COLO829 (cell line): ENCODE data around the gene TRAPPC5.

Experiments
- DNase-seq: peaks from one replicate; pipeline ENCODE4 v3.0.0; 2012; ENCODE audit warnings: low spot score

TRAPPC5 gene

GRCh38 chr19:7701049-7701653 is 20.5 kb downstream of the TRAPPC5 start:
- DNase-seq, result no peak

GRCh38 chr19:7701654-7702457 is 21.2 kb downstream of the TRAPPC5 start, which contains the start of gene FCER2:
TSS of gene FCER2 (minus strand) at chr19:7702131. CDS start at chr19:7699760, 2,371 bp downstream.
- no peak for DNase-seq

GRCh38 chr19:7703332-7703731 is 22.7 kb downstream of the TRAPPC5 start:
- no peak for DNase-seq

- DNase-seq, result no peak
Measured at GRCh38 chr19:7704280-7705060, 23.8 kb downstream of the TRAPPC5 start.

GRCh38 chr19:7705387-7706187 is 25.0 kb downstream of the TRAPPC5 start:
- no peak for DNase-seq

- DNase-seq, result no peak
Measured at GRCh38 chr19:7706188-7706954, 25.7 kb downstream of the TRAPPC5 start.

- DNase-seq, result no peak
Measured at GRCh38 chr19:7706955-7707456, 26.4 kb downstream of the TRAPPC5 start.

GRCh38 chr19:7709932-7710460 is 29.4 kb downstream of the TRAPPC5 start:
- DNase-seq, result no peak

- DNase-seq, result no peak
Measured at GRCh38 chr19:7710616-7711015, 30.0 kb downstream of the TRAPPC5 start.

- no peak for DNase-seq
Measured at GRCh38 chr19:7715671-7716070, 35.0 kb downstream of the TRAPPC5 start.

GRCh38 chr19:7716762-7717161 is 36.1 kb downstream of the TRAPPC5 start:
- no peak for DNase-seq

- no peak for DNase-seq
Measured at GRCh38 chr19:7718668-7719067, 38.0 kb downstream of the TRAPPC5 start.

- DNase-seq, result no peak
Measured at GRCh38 chr19:7720351-7720750, 39.7 kb downstream of the TRAPPC5 start.

- DNase-seq, result no peak
Measured at GRCh38 chr19:7722231-7722651, 41.6 kb downstream of the TRAPPC5 start.

GRCh38 chr19:7725791-7726190 is 45.2 kb downstream of the TRAPPC5 start:
- no peak for DNase-seq

- no peak for DNase-seq
Measured at GRCh38 chr19:7729211-7729610, 48.6 kb downstream of the TRAPPC5 start.

- DNase-seq, result no peak
Measured at GRCh38 chr19:7729831-7730285, 49.2 kb downstream of the TRAPPC5 start.

GRCh38 chr19:7730286-7731217 is 49.9 kb downstream of the TRAPPC5 start:
- DNase-seq, result no peak

- no peak for DNase-seq
Measured at GRCh38 chr19:7731218-7731595, 50.6 kb downstream of the TRAPPC5 start.
